BJ (cell line): ENCODE results near the gene ZSWIM3. TPM values are rescaled to one million over a fixed set of nuclear protein-coding genes. Genes with fewer than 3 reads are reported as not detected.

Experiments used
- CTCF ChIA-PET: fragments of 350-600 bp; formaldehyde crosslinking; extraction: SDS; loops from one replicate; lab custom pipeline; 2021; ENCODE audit warnings: antibody characterized with exemption, inconsistent platforms; lab: Yijun Ruan, JAX
- POLR2A ChIA-PET: fragments of 300-600 bp; sonication (Branson Sonifier 250); formaldehyde crosslinking; extraction: SDS; loops from one replicate; lab custom pipeline; 2021; ENCODE audit warnings: antibody characterized with exemption; lab: Charles Lee
- DNase-seq: peaks from one replicate; pipeline ENCODE4 v3.0.0-alpha.2; 2011; ENCODE audit warnings: low read depth
- H3K27me3 ChIP-seq: 2 replicates; pipeline ENCODE4 v1.6.0; 2011; ENCODE audit warnings: low read length; ENCODE audit not compliant: control insufficient read depth, insufficient read depth
- H3K36me3 ChIP-seq: 2 replicates; pipeline ENCODE4 v1.5.1; 2011; ENCODE audit warnings: low read length; ENCODE audit not compliant: control insufficient read depth, insufficient read depth
- H3K4me3 ChIP-seq: 2 replicates; pipeline ENCODE4 v1.5.1; 2011; ENCODE audit warnings: low read depth, mild to moderate bottlenecking, control low read depth, low read length
- polyA plus RNA-seq: library from polyadenylated mRNA; depleted of rRNA; stranded (reverse); fragments of >200 nt; gene quantifications from 2 replicates; pipeline ENCODE4 v1.2.3, GENCODE V29; 2011
- TF ChIP-seq, protein P1 (sequence below): IDR thresholded peaks from 2 replicates; pipeline ENCODE4 v1.5.1; 2011; ENCODE audit warnings: low read depth, mild to moderate bottlenecking, control low read depth, inconsistent platforms, low read length, moderate library complexity; ENCODE audit not compliant: insufficient read depth

Gene ZSWIM3
- polyA plus RNA-seq, 1 experiment = 4.5 TPM

DNA sequence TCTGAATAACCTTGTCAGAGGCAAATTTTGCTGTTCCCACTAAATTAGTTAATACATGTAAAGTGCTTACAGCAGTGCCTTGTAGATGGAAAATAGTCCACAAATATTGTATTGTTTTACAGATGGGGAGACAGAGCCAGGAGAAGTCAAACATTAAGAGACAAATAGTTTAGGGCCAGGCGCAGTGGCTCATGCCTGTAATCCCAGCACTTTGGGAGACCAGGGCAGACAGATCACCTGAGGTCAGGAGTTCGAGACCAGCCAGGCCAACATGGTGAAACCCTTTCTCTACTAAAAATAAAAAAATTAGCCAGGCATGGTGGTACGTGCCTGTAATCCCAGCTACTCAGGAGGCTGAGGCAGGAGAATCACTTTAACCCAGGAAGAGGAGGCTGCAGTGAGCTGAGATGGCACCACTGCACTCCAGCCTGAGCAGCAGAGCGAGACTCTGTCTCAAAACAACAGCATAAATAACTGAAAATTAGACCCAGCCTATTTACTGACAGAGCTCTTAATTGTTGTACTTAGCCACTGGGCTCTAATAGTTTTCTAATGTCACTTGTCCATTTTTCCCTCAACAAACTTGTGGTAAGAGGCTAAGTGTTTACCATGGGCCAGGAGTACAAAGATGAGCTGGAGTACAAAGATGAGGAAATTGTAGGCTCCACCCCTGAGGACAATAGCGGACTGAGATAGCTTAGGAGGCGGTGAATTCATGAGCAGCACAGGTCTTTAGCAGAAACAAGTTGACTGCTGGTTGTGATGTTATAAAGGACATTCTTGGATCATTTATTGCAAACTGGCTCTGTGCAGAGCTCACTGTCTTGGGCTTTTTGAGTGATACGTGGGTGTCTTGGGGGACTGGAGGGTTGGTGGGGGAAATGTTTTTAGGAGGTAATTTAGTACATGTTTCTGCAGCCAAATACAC lies 6.4 kb downstream of the ZSWIM3 start:
- H3K27me3 ChIP-seq = no peaks in the 10 kb centered on the region
- no peak overlapping the region for H3K4me3 ChIP-seq
- TF ChIP-seq, protein P1, sequence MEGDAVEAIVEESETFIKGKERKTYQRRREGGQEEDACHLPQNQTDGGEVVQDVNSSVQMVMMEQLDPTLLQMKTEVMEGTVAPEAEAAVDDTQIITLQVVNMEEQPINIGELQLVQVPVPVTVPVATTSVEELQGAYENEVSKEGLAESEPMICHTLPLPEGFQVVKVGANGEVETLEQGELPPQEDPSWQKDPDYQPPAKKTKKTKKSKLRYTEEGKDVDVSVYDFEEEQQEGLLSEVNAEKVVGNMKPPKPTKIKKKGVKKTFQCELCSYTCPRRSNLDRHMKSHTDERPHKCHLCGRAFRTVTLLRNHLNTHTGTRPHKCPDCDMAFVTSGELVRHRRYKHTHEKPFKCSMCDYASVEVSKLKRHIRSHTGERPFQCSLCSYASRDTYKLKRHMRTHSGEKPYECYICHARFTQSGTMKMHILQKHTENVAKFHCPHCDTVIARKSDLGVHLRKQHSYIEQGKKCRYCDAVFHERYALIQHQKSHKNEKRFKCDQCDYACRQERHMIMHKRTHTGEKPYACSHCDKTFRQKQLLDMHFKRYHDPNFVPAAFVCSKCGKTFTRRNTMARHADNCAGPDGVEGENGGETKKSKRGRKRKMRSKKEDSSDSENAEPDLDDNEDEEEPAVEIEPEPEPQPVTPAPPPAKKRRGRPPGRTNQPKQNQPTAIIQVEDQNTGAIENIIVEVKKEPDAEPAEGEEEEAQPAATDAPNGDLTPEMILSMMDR = no peak
- POLR2A ChIA-PET = no interaction called here
- DNase-seq = no peak
- CTCF ChIA-PET = interaction anchor here (0.6 to 1.4 kb wide), 3 partner anchors 8 to 89 kb away, joined by 3 to 4 read pairs (median 3); no protein-coding TSS in a partner anchor
- no peaks in the 10 kb centered on the region for H3K36me3 ChIP-seq

DNA sequence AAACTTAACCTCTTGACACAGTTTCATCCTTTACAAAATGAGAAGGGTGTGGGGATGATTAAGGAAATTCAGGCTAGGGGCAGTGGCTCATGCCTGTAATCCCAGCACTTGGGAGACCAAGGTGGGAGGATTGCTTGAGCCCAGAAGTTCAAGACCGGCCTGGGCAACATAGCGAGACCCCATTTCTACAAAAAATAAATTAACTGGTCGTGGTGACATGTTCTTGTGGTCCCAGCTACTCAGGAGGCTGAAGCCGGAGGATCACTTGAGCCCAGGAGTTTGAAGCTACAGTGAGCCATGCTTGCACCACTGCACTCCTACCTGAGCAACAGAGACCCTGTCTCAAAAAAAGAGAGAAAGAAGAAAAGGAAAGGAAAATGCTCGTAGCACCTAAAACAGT lies 9.0 kb downstream of the ZSWIM3 start:
- TF ChIP-seq, protein P1 = no peak
- no peak for DNase-seq
- ChIA-PET POLR2A (no interaction called here), CTCF (interaction anchor here (0.6 kb wide), 1 partner anchor 29 kb away, joined by 3 read pairs; no protein-coding TSS in a partner anchor)
- H3K36me3 ChIP-seq = no peaks in the 10 kb centered on the region
- H3K27me3 ChIP-seq = no peaks in the 10 kb centered on the region
- no peak overlapping the region for H3K4me3 ChIP-seq

GRCh38 chr20:45867136-45867818 lies 9.9 kb downstream of the ZSWIM3 start:
- DNase-seq = no peak
- Histone ChIP-seq H3K36me3 (no peaks in the 10 kb centered on the region), H3K4me3 (no peak overlapping the region), H3K27me3 (no peaks in the 10 kb centered on the region)
- TF ChIP-seq, protein P1 = no peak
- POLR2A ChIA-PET = interaction anchor here (0.6 kb wide), 1 partner anchor 95 kb away, joined by 3 read pairs; no protein-coding TSS in a partner anchor
- CTCF ChIA-PET = interaction anchor here (0.6 to 0.9 kb wide), 2 partner anchors 10 to 146 kb away, joined by 3 read pairs; partner anchors contain the start of genes ACOT8 and ZSWIM3

DNA sequence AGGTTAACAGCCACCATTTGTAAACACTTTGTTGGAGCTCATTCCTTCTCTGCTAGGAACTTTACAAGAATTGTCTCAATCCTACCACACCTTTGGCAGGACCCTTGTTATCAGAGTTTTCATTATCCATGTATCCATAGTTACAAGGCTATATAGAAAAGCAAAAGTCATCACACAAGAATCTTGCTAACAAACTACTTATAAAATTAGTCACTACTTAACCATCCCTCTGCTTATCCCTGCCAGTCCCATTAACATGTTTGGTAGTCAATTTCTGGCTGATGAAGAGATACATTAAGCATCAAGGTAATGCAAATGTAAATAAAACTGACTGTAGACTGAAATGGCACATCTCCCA lies 10.4 kb downstream of the ZSWIM3 start:
- no peak overlapping the region for H3K4me3 ChIP-seq
- TF ChIP-seq, protein P1 = no peak
- peak; percentile 53 for DNase-seq
- no peaks in the 10 kb centered on the region for H3K27me3 ChIP-seq
- ChIA-PET POLR2A (interaction anchor here (0.6 kb wide), 1 partner anchor 94 kb away, joined by 3 read pairs; no protein-coding TSS in a partner anchor), CTCF (interaction anchor here (0.6 to 0.9 kb wide), 3 partner anchors 11 to 322 kb away, joined by 3 read pairs; partner anchors contain the start of genes ACOT8 and ZSWIM3)
- no peaks in the 10 kb centered on the region for H3K36me3 ChIP-seq
